Activated naive CD4-positive, alpha-beta T cell treated with anti-CD3 and anti-CD28 coated beads, Interleukin-2, amount 50 U/mL, for 72 hours (primary cell): Measurements from ENCODE around the gene C2CD3. TPM values are rescaled to one million over a fixed set of nuclear protein-coding genes. Genes with fewer than 3 reads are reported as not detected.
A peak's percentile ranks its signal among the peaks of the same experiment; 100 is the strongest.
"Not testable (repeated sequence)": the region's sequence is repeated elsewhere in the genome, so short reads cannot be mapped to it uniquely, and the experiment has no call there.

Experiments
- ATAC-seq, 2 donors: fragments of 150-1000 bp; cut with Tn5 transposase; 2 replicates each; pipeline ENCODE4 v1.10.0; 2021; ENCODE audit warnings: mild to moderate bottlenecking in 2 of 2, moderate library complexity in 2 of 2
- DNase-seq, 2 donors: peaks; one replicate each; pipeline ENCODE4 v3.0.0; 2021 to 2022; ENCODE audit warnings: low spot score in 2 of 2
- H3K27ac Mint-ChIP-seq, 2 donors: one replicate each; pipeline ENCODE4 v1.8.0; 2022; ENCODE audit warnings: mild to moderate bottlenecking in 2 of 2, mixed read lengths in 2 of 2
- H3K36me3 Mint-ChIP-seq, 2 donors: one replicate each; pipeline ENCODE4 v1.8.0; 2022; ENCODE audit warnings: mixed read lengths in 2 of 2
- H3K9me3 Mint-ChIP-seq, 2 donors: one replicate each; pipeline ENCODE4 v1.8.0; 2022; ENCODE audit warnings: mixed read lengths in 2 of 2
- total RNA-seq, 2 donors: library from RNA; stranded (reverse); gene quantifications; one replicate each; pipeline ENCODE4 v1.2.3, GENCODE V29; 2022

C2CD3 gene
- total RNA-seq, 2 donors from 2014 or later, result 28.6 to 42.8 TPM

GRCh38 chr11:74092425-74092824 is 78.4 kb downstream of the C2CD3 start:
- peaks cover 0 to 6% of the 10 kb centered on the region in 2 donors for H3K36me3 Mint-ChIP-seq
- ATAC-seq (no peak), DNase-seq (no peak)
- H3K27ac Mint-ChIP-seq, result peak overlapping the region in 1 of 2 donors; percentile 22
- no peaks in the 10 kb centered on the region for H3K9me3 Mint-ChIP-seq

- ATAC-seq (no peak), DNase-seq (no peak)
- H3K9me3 Mint-ChIP-seq, result no peaks in the 10 kb centered on the region
- H3K36me3 Mint-ChIP-seq, result peaks cover 0 to 6% of the 10 kb centered on the region in 2 donors
- H3K27ac Mint-ChIP-seq, result no peak overlapping the region
Observed at GRCh38 chr11:74091549-74091948, 79.3 kb downstream of the C2CD3 start.

GRCh38 chr11:74090701-74091100 is 80.1 kb downstream of the C2CD3 start:
- H3K9me3 Mint-ChIP-seq, result no peaks in the 10 kb centered on the region
- DNase-seq, result no peak
- no peak for ATAC-seq
- H3K36me3 Mint-ChIP-seq, result peaks cover under 1 to 8% of the 10 kb centered on the region in 2 donors
- H3K27ac Mint-ChIP-seq, result no peak overlapping the region

- no peaks in the 10 kb centered on the region for H3K9me3 Mint-ChIP-seq
- H3K27ac Mint-ChIP-seq, result no peak overlapping the region
- peak in 1 of 2 donors; percentile 59 for ATAC-seq
- peaks cover 17 to 34% of the 10 kb centered on the region in 2 donors for H3K36me3 Mint-ChIP-seq
- no peak for DNase-seq
Observed at GRCh38 chr11:74086242-74086884, 84.4 kb downstream of the C2CD3 start.

- H3K27ac Mint-ChIP-seq, result no peak overlapping the region
- H3K36me3 Mint-ChIP-seq, result peaks cover 17 to 35% of the 10 kb centered on the region in 2 donors
- H3K9me3 Mint-ChIP-seq, result no peaks in the 10 kb centered on the region
- ATAC-seq, result no peak
- DNase-seq, result no peak
Observed at GRCh38 chr11:74085542-74085892, 85.3 kb downstream of the C2CD3 start.

GRCh38 chr11:74084796-74085541 is 85.8 kb downstream of the C2CD3 start:
- DNase-seq, result no peak
- Mint-ChIP-seq H3K27ac (no peak overlapping the region), H3K9me3 (no peaks in the 10 kb centered on the region), H3K36me3 (peaks cover 17 to 35% of the 10 kb centered on the region in 2 donors)
- no peak for ATAC-seq

- not testable (repeated sequence) for H3K27ac Mint-ChIP-seq, DNase-seq, ATAC-seq, H3K9me3 Mint-ChIP-seq
- peaks cover 17 to 35% of the 10 kb centered on the region in 2 donors for H3K36me3 Mint-ChIP-seq
Observed at GRCh38 chr11:74083927-74084326, 86.9 kb downstream of the C2CD3 start.

- no peaks in the 10 kb centered on the region for H3K9me3 Mint-ChIP-seq
- DNase-seq (no peak), ATAC-seq (no peak)
- no peak overlapping the region for H3K27ac Mint-ChIP-seq
- H3K36me3 Mint-ChIP-seq, result peaks cover 23 to 35% of the 10 kb centered on the region in 2 donors
Observed at GRCh38 chr11:74081428-74081827, 89.4 kb downstream of the C2CD3 start.

GRCh38 chr11:74077193-74077592 is 93.6 kb downstream of the C2CD3 start:
- H3K9me3 Mint-ChIP-seq, result no peaks in the 10 kb centered on the region
- peaks cover 21 to 23% of the 10 kb centered on the region in 2 donors for H3K36me3 Mint-ChIP-seq
- no peak for ATAC-seq
- H3K27ac Mint-ChIP-seq, result no peak overlapping the region
- DNase-seq, result no peak

GRCh38 chr11:74072721-74073120 is 98.1 kb downstream of the C2CD3 start:
- DNase-seq (no peak), ATAC-seq (peak in 1 of 2 donors; percentile 16)
- H3K36me3 Mint-ChIP-seq, result peaks cover 18 to 21% of the 10 kb centered on the region in 2 donors
- H3K9me3 Mint-ChIP-seq, result no peaks in the 10 kb centered on the region
- H3K27ac Mint-ChIP-seq, result peak overlapping the region in 1 of 2 donors; percentile 18

- Mint-ChIP-seq H3K36me3 (peaks cover 18 to 21% of the 10 kb centered on the region in 2 donors), H3K27ac (peak overlapping the region in 1 of 2 donors; percentile 19), H3K9me3 (no peaks in the 10 kb centered on the region)
- no peak for DNase-seq
- peak; percentile 36 to 99 for ATAC-seq
Observed at GRCh38 chr11:74072286-74072685, 98.5 kb downstream of the C2CD3 start.

GRCh38 chr11:74070723-74071492 is 99.9 kb downstream of the C2CD3 start:
- DNase-seq, result no peak
- peaks cover 18 to 21% of the 10 kb centered on the region in 2 donors for H3K36me3 Mint-ChIP-seq
- H3K27ac Mint-ChIP-seq, result no peak overlapping the region
- no peaks in the 10 kb centered on the region for H3K9me3 Mint-ChIP-seq
- no peak for ATAC-seq

GRCh38 chr11:74069146-74070046 is 101.4 kb downstream of the C2CD3 start:
- Mint-ChIP-seq H3K9me3 (no peaks in the 10 kb centered on the region), H3K36me3 (peaks cover 17 to 21% of the 10 kb centered on the region in 2 donors), H3K27ac (no peak overlapping the region)
- DNase-seq, result no peak
- no peak for ATAC-seq

- DNase-seq, H3K27ac Mint-ChIP-seq, H3K9me3 Mint-ChIP-seq, ATAC-seq: not testable (repeated sequence)
- peaks cover 8 to 26% of the 10 kb centered on the region in 2 donors for H3K36me3 Mint-ChIP-seq
Observed at GRCh38 chr11:74066663-74067062, 104.1 kb downstream of the C2CD3 start.

GRCh38 chr11:74065534-74065933 is 105.3 kb downstream of the C2CD3 start:
- DNase-seq, H3K9me3 Mint-ChIP-seq, ATAC-seq, H3K27ac Mint-ChIP-seq: not testable (repeated sequence)
- H3K36me3 Mint-ChIP-seq, result peaks cover 15 to 24% of the 10 kb centered on the region in 2 donors

- DNase-seq, ATAC-seq, H3K27ac Mint-ChIP-seq, H3K9me3 Mint-ChIP-seq: not testable (repeated sequence)
- H3K36me3 Mint-ChIP-seq, result peaks cover 20 to 24% of the 10 kb centered on the region in 2 donors
Observed at GRCh38 chr11:74063628-74064027, 107.2 kb downstream of the C2CD3 start.
